Measurements from ENCODE around the gene TMED10. TPM values are rescaled to one million over a fixed set of nuclear protein-coding genes. Genes with fewer than 3 reads are reported as not detected.

The TMED10 gene
- polyA plus RNA-seq, 1 donor from 2014 or later: 146 TPM

- no peak overlapping the region for H3K4me3 ChIP-seq (ENCODE audit: low read length)
- H3K79me2 ChIP-seq (replicated peaks; ENCODE audit: insufficient read depth, low read length): no peaks in the 10 kb centered on the region
- H3F3A ChIP-seq (ENCODE audit: insufficient read depth, low read length, poor library complexity, severe bottlenecking): no peaks in the 10 kb centered on the region
- no peak for TF ChIP-seq EZH2 (IDR thresholded peaks at IDR 0.05; ENCODE audit: borderline replicate concordance, insufficient read depth, low read length, poor library complexity, severe bottlenecking)
- TF ChIP-seq POLR2AphosphoS5 (IDR thresholded peaks at IDR 0.05): no peak
- no peak for TF ChIP-seq SMC3 (conservative IDR thresholded peaks at IDR 0.05; ENCODE audit: poor library complexity)
- no peak for TF ChIP-seq TAF1 (IDR thresholded peaks at IDR 0.05; ENCODE audit: low read depth)
- TF ChIP-seq CTCF (IDR thresholded peaks at IDR 0.05; ENCODE audit: poor library complexity, severe bottlenecking): no peak
- TF ChIP-seq EP300 (conservative IDR thresholded peaks at IDR 0.05; ENCODE audit: poor library complexity, severe bottlenecking): no peak
- no peak for TF ChIP-seq RAD21 (conservative IDR thresholded peaks at IDR 0.05)
- no peak for TF ChIP-seq MXI1 (conservative IDR thresholded peaks at IDR 0.05; ENCODE audit: poor library complexity, severe bottlenecking)
- TF ChIP-seq REST (IDR thresholded peaks at IDR 0.05; ENCODE audit: borderline replicate concordance): no peak
- H3K27ac ChIP-seq (ENCODE audit: low read length): no peak overlapping the region
- H3K36me3 ChIP-seq (ENCODE audit: insufficient read depth, low read length): no peaks in the 10 kb centered on the region
- H4K20me1 ChIP-seq (ENCODE audit: insufficient read depth): no peaks in the 10 kb centered on the region
- no peaks in the 10 kb centered on the region for H3K9me2 ChIP-seq (ENCODE audit: insufficient read depth, low read length)
- no peaks in the 10 kb centered on the region for H3K9me3 ChIP-seq (ENCODE audit: low read length)
- H3K4me2 ChIP-seq (ENCODE audit: low read length): no peak overlapping the region
- no peak overlapping the region for H2AFZ ChIP-seq (ENCODE audit: low read depth, low read length)
- H3K27me3 ChIP-seq (ENCODE audit: insufficient read depth, low read depth, low read length): no peaks in the 10 kb centered on the region
- no peak overlapping the region for H3K9ac ChIP-seq (ENCODE audit: low read length)
Measured at GRCh38 chr14:75198291-75198933, 22.0 kb upstream of the TMED10 start.

GRCh38 chr14:75197338-75197737 is 20.9 kb upstream of the TMED10 start:
- H3K9me3 ChIP-seq (ENCODE audit: low read length): no peaks in the 10 kb centered on the region
- H3K4me3 ChIP-seq (ENCODE audit: low read length): no peak overlapping the region
- H3K9me2 ChIP-seq (ENCODE audit: insufficient read depth, low read length): no peaks in the 10 kb centered on the region
- no peak overlapping the region for H3K9ac ChIP-seq (ENCODE audit: low read length)
- H2AFZ ChIP-seq (ENCODE audit: low read depth, low read length): no peak overlapping the region
- H3K79me2 ChIP-seq (replicated peaks; ENCODE audit: insufficient read depth, low read length): no peaks in the 10 kb centered on the region
- no peaks in the 10 kb centered on the region for H3K27me3 ChIP-seq (ENCODE audit: insufficient read depth, low read depth, low read length)
- no peak for TF ChIP-seq EZH2 (IDR thresholded peaks at IDR 0.05; ENCODE audit: borderline replicate concordance, insufficient read depth, low read length, poor library complexity, severe bottlenecking)
- TF ChIP-seq TAF1 (IDR thresholded peaks at IDR 0.05; ENCODE audit: low read depth): no peak
- TF ChIP-seq MXI1 (conservative IDR thresholded peaks at IDR 0.05; ENCODE audit: poor library complexity, severe bottlenecking): no peak
- no peak for TF ChIP-seq EP300 (conservative IDR thresholded peaks at IDR 0.05; ENCODE audit: poor library complexity, severe bottlenecking)
- no peak for TF ChIP-seq POLR2AphosphoS5 (IDR thresholded peaks at IDR 0.05)
- no peak for TF ChIP-seq SMC3 (conservative IDR thresholded peaks at IDR 0.05; ENCODE audit: poor library complexity)
- TF ChIP-seq CTCF (IDR thresholded peaks at IDR 0.05; ENCODE audit: poor library complexity, severe bottlenecking): no peak
- TF ChIP-seq RAD21 (conservative IDR thresholded peaks at IDR 0.05): no peak
- no peak for TF ChIP-seq REST (IDR thresholded peaks at IDR 0.05; ENCODE audit: borderline replicate concordance)
- H3K36me3 ChIP-seq (ENCODE audit: insufficient read depth, low read length): no peaks in the 10 kb centered on the region
- H4K20me1 ChIP-seq (ENCODE audit: insufficient read depth): no peaks in the 10 kb centered on the region
- no peaks in the 10 kb centered on the region for H3F3A ChIP-seq (ENCODE audit: insufficient read depth, low read length, poor library complexity, severe bottlenecking)
- H3K27ac ChIP-seq (ENCODE audit: low read length): no peak overlapping the region
- H3K4me2 ChIP-seq (ENCODE audit: low read length): no peak overlapping the region
